ENCODE results near the gene RLBP1. TPM values are rescaled to one million over a fixed set of nuclear protein-coding genes. Genes with fewer than 3 reads are reported as not detected.
"Not testable (repeated sequence)": the region's sequence is repeated elsewhere in the genome, so short reads cannot be mapped to it uniquely, and the experiment has no call there.

The RLBP1 gene
- total RNA-seq, 4 donors from 2014 or later = 0.13 to 0.52 (median 0.50) TPM; not detected in 1

GRCh38 chr15:89243691-89244573 is 22.6 kb upstream of the RLBP1 start, which contains the start of gene FANCI:
Gene FANCI, plus strand, starts transcription at chr15:89243979. Its CDS starts 3,669 bp downstream, at chr15:89247648.
- Histone ChIP-seq H3K4me1 (peaks cover 16 to 21% (median 17%) of the 10 kb centered on the region in 4 donors), H3K36me3 (no peaks in the 10 kb centered on the region), H3K4me3 (peak within 1 kb of the TSS; percentile 61 to 86 (median 74)), H3K9me3 (no peaks in the 10 kb centered on the region), H3K27ac (replicated peaks in 1 of 4) (peak within 1 kb of the TSS; percentile 54 to 71 (median 60)), H3K27me3 (no peaks in the 10 kb centered on the region)
- intact Hi-C loops (cut with DNase I) = loop anchor here (5.0 kb wide), 2 partner anchors 37 to 88 kb away; partner anchors contain the start of gene POLG
- 0% methylated on average over 43 of the region's 69 CpGs for WGBS
- TF ChIP-seq EP300 (IDR thresholded peaks at IDR 0.05) (no peak), POLR2AphosphoS5 (IDR thresholded peaks at IDR 0.05) (peak; percentile 75 to 88), CTCF (IDR thresholded peaks at IDR 0.05) (peak; percentile 46 to 59 (median 51)), POLR2A (IDR thresholded peaks at IDR 0.05; ENCODE audit: low read depth) (no peak)
- DNase-seq (ENCODE audit: extremely low spot score) = peak; percentile 97

- intact Hi-C loops (cut with DNase I) = loop anchor here (5.0 kb wide), 2 partner anchors 36 to 89 kb away; partner anchors contain the start of gene POLG
- TF ChIP-seq EP300 (IDR thresholded peaks at IDR 0.05) = no peak
- TF ChIP-seq CTCF (IDR thresholded peaks at IDR 0.05) = no peak
- no peak for TF ChIP-seq POLR2AphosphoS5 (IDR thresholded peaks at IDR 0.05)
- TF ChIP-seq POLR2A (IDR thresholded peaks at IDR 0.05; ENCODE audit: low read depth) = no peak
- WGBS = 44% methylated on average over 20 of the region's 20 CpGs
These were observed 21.8 kb upstream of the RLBP1 start for GRCh38 chr15:89243046-89243690.

DNA sequence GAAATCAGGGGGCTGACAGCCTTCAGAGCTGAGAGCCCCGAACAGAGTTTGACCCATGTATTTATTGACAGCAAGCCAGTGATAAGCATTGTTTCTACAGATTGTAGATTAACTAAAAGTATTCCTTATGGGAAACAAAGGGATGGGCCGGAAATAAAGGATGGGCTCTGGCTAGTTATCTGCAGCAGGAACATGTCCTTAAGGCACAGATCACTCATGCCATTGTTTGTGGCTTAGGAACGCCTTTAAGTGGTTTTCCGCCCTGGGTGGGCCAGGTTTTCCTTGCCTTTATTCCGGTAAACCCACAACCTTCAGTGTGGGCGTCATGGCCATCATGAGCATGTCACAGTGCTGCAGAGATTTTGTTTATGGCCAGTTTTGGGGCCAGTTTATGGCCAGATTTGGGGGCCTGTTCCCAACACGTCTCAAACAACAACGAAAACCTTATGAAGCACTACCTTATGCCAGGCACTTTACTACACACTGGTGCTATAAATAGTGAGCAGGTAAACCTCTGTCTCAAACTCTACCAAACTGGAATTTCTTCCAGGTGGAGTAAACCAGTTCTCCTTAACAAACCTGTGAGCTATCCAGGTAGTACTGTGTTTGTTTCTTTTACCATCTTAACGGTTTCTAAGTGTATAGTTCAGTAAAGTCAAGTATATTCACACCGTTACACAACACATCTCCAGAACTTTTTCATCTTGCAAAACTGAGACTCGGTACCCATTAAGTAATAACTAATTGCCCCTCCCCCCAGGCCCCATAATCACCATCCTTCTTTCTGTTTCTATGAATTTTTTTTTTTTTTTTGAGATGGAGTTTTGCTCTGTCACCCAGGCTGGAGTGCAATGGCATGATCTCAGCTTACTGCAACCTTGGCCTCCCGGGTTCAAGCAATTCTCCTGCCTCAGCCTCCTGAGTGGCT is 18.8 kb upstream of the RLBP1 start:
- 85% methylated on average over 12 of the region's 12 CpGs for WGBS
- not testable (repeated sequence) for H3K27ac ChIP-seq (replicated peaks in 1 of 4)
- intact Hi-C loops (cut with DNase I) = loop anchor here (5.0 kb wide), 2 partner anchors 33 to 92 kb away; partner anchors contain the start of gene POLG

More at GRCh38 chr15:89243046-89243690, 21.8 kb upstream of the RLBP1 start:
- peaks cover 16 to 21% (median 17%) of the 10 kb centered on the region in 4 donors for H3K4me1 ChIP-seq
- H3K27ac ChIP-seq (replicated peaks in 1 of 4) = peak overlapping the region; percentile 54 to 71 (median 60)
- no peaks in the 10 kb centered on the region for H3K36me3 ChIP-seq
- H3K4me3 ChIP-seq = peak overlapping the region; percentile 61 to 86 (median 74)
- no peaks in the 10 kb centered on the region for H3K27me3 ChIP-seq
- H3K9me3 ChIP-seq = no peaks in the 10 kb centered on the region
- DNase-seq (ENCODE audit: extremely low spot score) = no peak

DNA sequence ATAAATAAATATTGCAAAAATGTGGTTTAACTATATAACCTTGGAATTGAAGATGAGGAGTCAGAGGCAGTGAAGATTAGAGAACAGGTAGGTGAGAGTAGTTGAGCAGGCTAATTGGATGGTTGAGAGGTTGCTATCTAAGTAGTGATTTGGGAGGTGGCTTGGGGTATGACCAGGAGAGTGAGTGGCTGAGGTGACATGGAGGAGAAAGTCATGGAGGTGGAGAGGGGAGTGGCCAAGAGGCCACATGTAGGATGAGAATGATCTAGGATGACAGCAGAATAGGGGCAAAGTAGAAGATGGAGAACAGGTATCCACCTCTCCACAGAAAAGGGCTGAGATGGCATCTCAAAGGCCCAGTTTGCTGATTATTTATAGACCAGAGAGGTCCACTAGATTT is 10.5 kb upstream of the RLBP1 start:
- H3K27me3 ChIP-seq = no peaks in the 10 kb centered on the region
- H3K4me1 ChIP-seq = no peaks in the 10 kb centered on the region
- intact Hi-C loops (cut with DNase I) = no loop called here
- DNase-seq (ENCODE audit: extremely low spot score) = peak; percentile 53
- no peak overlapping the region for H3K27ac ChIP-seq (replicated peaks in 1 of 4)
- H3K36me3 ChIP-seq = no peaks in the 10 kb centered on the region
- H3K4me3 ChIP-seq = no peak overlapping the region
- H3K9me3 ChIP-seq = no peaks in the 10 kb centered on the region
- TF ChIP-seq POLR2A (IDR thresholded peaks at IDR 0.05; ENCODE audit: low read depth) (no peak), EP300 (IDR thresholded peaks at IDR 0.05) (no peak), POLR2AphosphoS5 (IDR thresholded peaks at IDR 0.05) (no peak), CTCF (IDR thresholded peaks at IDR 0.05) (no peak)

More for the DNA sequence above, 18.8 kb upstream of the RLBP1 start:
- H3K4me3 ChIP-seq; H3K9me3 ChIP-seq; H3K27me3 ChIP-seq; DNase-seq (ENCODE audit: extremely low spot score); H3K36me3 ChIP-seq: not testable (repeated sequence)
- peaks cover 16 to 21% (median 17%) of the 10 kb centered on the region in 4 donors for H3K4me1 ChIP-seq

All from esophagus muscularis mucosa (tissue), 4 donors.